Endothelial cell of umbilical vein (primary cell): Measurements from ENCODE around the gene GEMIN4. TPM values are rescaled to one million over a fixed set of nuclear protein-coding genes. Genes with fewer than 3 reads are reported as not detected.

Experiments
- BruUV-seq: library from RNA; stranded (reverse); fragments of 400-500 nt; replicated peaks from 2 replicates; lab custom pipeline; 2021; lab: Mats Ljungman, UMichigan
- CTCF ChIA-PET: fragments of 300-600, 350-600 bp; sonication (Branson Sonifier 250); formaldehyde crosslinking; loops from one replicate; lab custom pipeline; 2021; ENCODE audit warnings: antibody characterized with exemption, inconsistent platforms; lab: Charles Lee
- POLR2A ChIA-PET: fragments of 300-600, 350-600 bp; sonication (Branson Sonifier 250); formaldehyde crosslinking; loops from one replicate; lab custom pipeline; 2021; ENCODE audit warnings: antibody characterized with exemption, inconsistent platforms; lab: Charles Lee
- DNase-seq: peaks from one replicate; pipeline ENCODE4 v3.0.0-alpha.2; 2011; ENCODE audit warnings: low read depth, low spot score
- FAIRE-seq: peaks from 2 replicates; lab custom pipeline; 2011; peaks lifted over from hg19 to GRCh38; lab: Jason Lieb, UNC
- H2AFZ ChIP-seq: 2 replicates; pipeline ENCODE4 v1.6.0; 2012; ENCODE audit warnings: low read depth, low read length, control low read depth, inconsistent platforms
- H3K27ac ChIP-seq: 2 replicates; pipeline ENCODE4 v1.5.1; 2011; ENCODE audit warnings: low read depth, mild to moderate bottlenecking, control low read depth, low read length, moderate library complexity; ENCODE audit not compliant: insufficient read depth
- H3K27me3 ChIP-seq, 2 experiments: 2 replicates each; pipeline versions ENCODE4 v1.6.0 to v1.6.1; 2011; ENCODE audit warnings: low read length in 2 of 2, mixed read lengths in 1 of 2; ENCODE audit not compliant: control insufficient read depth in 2 of 2, insufficient read depth in 2 of 2
- H3K36me3 ChIP-seq, 2 experiments: 2 replicates in 1 of 2; 3 replicates in 1 of 2; pipeline ENCODE4 v1.5.1; 2011; ENCODE audit warnings: low read length in 2 of 2, mild to moderate bottlenecking in 1 of 2, moderate library complexity in 1 of 2; ENCODE audit not compliant: control insufficient read depth in 2 of 2, insufficient read depth in 2 of 2; ENCODE audit errors: extremely low read depth in 1 of 2
- H3K4me1 ChIP-seq: 3 replicates; pipeline ENCODE4 v1.5.1; 2011; ENCODE audit warnings: mild to moderate bottlenecking, low read length; ENCODE audit not compliant: control insufficient read depth, insufficient read depth; ENCODE audit errors: extremely low read depth
- H3K4me2 ChIP-seq: 2 replicates; pipeline ENCODE4 v1.6.1; 2011; ENCODE audit warnings: low read length, control low read depth, mixed read lengths; ENCODE audit not compliant: insufficient read depth
- H3K4me3 ChIP-seq, 3 experiments: fragments of 200-600 bp in 1 of 3; sonication (generic), shearing (Covaris generic) in 1 of 3; replicated peaks in 1 of 3; 2 replicates each; pipeline ENCODE4 v1.5.1; 2011 to 2016; ENCODE audit warnings: control low read depth in 3 of 3, low read length in 3 of 3, mild to moderate bottlenecking in 2 of 3, inconsistent platforms in 1 of 3, low read depth in 1 of 3, moderate library complexity in 1 of 3; ENCODE audit not compliant: insufficient read depth in 1 of 3
- H3K79me2 ChIP-seq: 2 replicates; pipeline ENCODE4 v1.6.0; 2012; ENCODE audit warnings: low read length, inconsistent platforms; ENCODE audit not compliant: control insufficient read depth, insufficient read depth
- H3K9ac ChIP-seq: replicated peaks from 2 replicates; pipeline ENCODE3; 2011; ENCODE audit warnings: low read length, control low read depth; ENCODE audit not compliant: insufficient read depth; ENCODE audit errors: extremely low read depth
- H3K9me1 ChIP-seq: replicated peaks from 3 replicates; pipeline ENCODE4 v1.6.0; 2011; ENCODE audit warnings: mild to moderate bottlenecking, low read length; ENCODE audit not compliant: control insufficient read depth, insufficient read depth; ENCODE audit errors: extremely low read depth
- H3K9me3 ChIP-seq: replicated peaks from 2 replicates; pipeline ENCODE4 v1.5.1; 2012; ENCODE audit warnings: low read length, inconsistent platforms; ENCODE audit not compliant: control insufficient read depth, insufficient read depth
- H4K20me1 ChIP-seq: replicated peaks from 2 replicates; pipeline ENCODE3; 2011; ENCODE audit warnings: mild to moderate bottlenecking, low read length; ENCODE audit not compliant: control insufficient read depth, insufficient read depth; ENCODE audit errors: extremely low read depth
- EZH2 ChIP-seq: IDR thresholded peaks from 2 replicates; pipeline ENCODE4 v1.6.1; 2012; ENCODE audit warnings: borderline replicate concordance, low read depth, mild to moderate bottlenecking, moderate library complexity, low read length, inconsistent platforms; ENCODE audit not compliant: severe bottlenecking
- FOS ChIP-seq: IDR thresholded peaks from 2 replicates; pipeline ENCODE4 v1.6.1; 2011; ENCODE audit warnings: mild to moderate bottlenecking, low read length, moderate library complexity, borderline replicate concordance; ENCODE audit not compliant: insufficient read depth
- GATA2 ChIP-seq: IDR thresholded peaks from 2 replicates; pipeline ENCODE4 v1.7.0; 2011; ENCODE audit warnings: low read depth, mild to moderate bottlenecking, moderate library complexity, mixed read lengths, low read length; ENCODE audit not compliant: insufficient read length, insufficient read depth
- JUN ChIP-seq: IDR thresholded peaks from 2 replicates; pipeline ENCODE4 v1.6.1; 2011; ENCODE audit warnings: borderline replicate concordance, low read depth; ENCODE audit not compliant: insufficient read length, insufficient read depth
- MYC ChIP-seq: IDR thresholded peaks from one replicate; pipeline ENCODE4 v1.6.1; 2011; ENCODE audit warnings: mild to moderate bottlenecking, low read depth, low read length
- POLR2A ChIP-seq: IDR thresholded peaks from 2 replicates; pipeline ENCODE4 v1.6.1; 2012; ENCODE audit warnings: low read depth, mild to moderate bottlenecking, control low read depth, low read length
- POLR2AphosphoS5 ChIP-seq: IDR thresholded peaks from 2 replicates; pipeline ENCODE4 v1.6.1; 2012; ENCODE audit warnings: low read depth, mild to moderate bottlenecking, control low read depth, low read length, moderate library complexity; ENCODE audit not compliant: insufficient read depth
- dilution Hi-C: fragments of 300-500 bp; cut with MboI; formaldehyde crosslinking; loops from one replicate; pipeline ENCODE4 v1.15.0; 2019; ENCODE audit warnings: low sequenced_read_pairs; ENCODE audit not compliant: extremely low pct_ligation_motif_present
- intact Hi-C: fragments of 100-400 bp; cut with micrococcal nuclease; formaldehyde crosslinking; loops from one replicate; pipeline ENCODE4 v1.10.0; 2022
- polyA plus RNA-seq, 4 experiments: library from polyadenylated mRNA; depleted of rRNA in 3 of 4; stranded (reverse) in 3 of 4; unstranded in 1 of 4; fragments of >200 nt; gene quantifications; 2 replicates each; pipeline versions ENCODE4 v1.2.1 to v1.2.3, GENCODE V29; 2011 to 2012; ENCODE audit warnings: missing spikeins in 1 of 4
- total RNA-seq: library from RNA; stranded (reverse); gene quantifications from 2 replicates; pipeline ENCODE4 v1.2.3, GENCODE V29; 2021
- TF ChIP-seq, protein P1 (sequence below), 2 donors: IDR thresholded peaks; 1 replicate in 1 of 2; 2 replicates in 1 of 2; pipeline ENCODE4 v1.5.1; 2011; ENCODE audit warnings: low read length in 2 of 2, mild to moderate bottlenecking in 2 of 2, moderate library complexity in 2 of 2, control low read depth in 1 of 2, inconsistent platforms in 1 of 2, low read depth in 1 of 2; ENCODE audit not compliant: insufficient read depth in 1 of 2; ENCODE audit errors: extremely low read depth in 1 of 2
- TF ChIP-seq, protein P2 (sequence below): IDR thresholded peaks from 2 replicates; pipeline ENCODE4 v1.6.1; 2011; ENCODE audit not compliant: insufficient read depth, insufficient read length

GEMIN4 gene
- total and polyA plus RNA-seq, 2 donors (not counting 3 experiments of a cell fraction or from before 2014, with no cell fraction given), result 23.5 to 29.9 TPM

DNA sequence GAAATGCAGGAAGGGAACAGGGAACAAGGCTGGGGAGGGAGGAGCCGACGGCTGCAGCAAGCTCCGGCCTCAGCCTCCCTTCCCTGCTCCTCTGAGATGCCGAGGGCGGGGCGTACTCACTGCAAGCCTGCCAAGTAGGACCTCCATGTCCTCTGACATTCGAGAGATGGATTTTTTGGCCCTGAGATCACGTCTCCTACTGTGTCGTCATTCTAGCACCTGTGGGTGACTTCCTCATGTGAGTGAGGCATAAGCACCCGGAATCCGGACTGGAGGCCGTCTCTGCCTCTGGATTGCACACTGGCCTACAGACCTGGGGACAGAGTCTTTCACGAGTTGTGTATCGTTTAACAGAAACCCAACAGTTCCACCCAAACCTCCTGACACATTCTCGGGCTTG is 44.5 kb upstream of the GEMIN4 start:
- FAIRE-seq, result no peak
- Histone ChIP-seq H3K36me3 (peaks cover 3 to 11% of the 10 kb centered on the region in 2 experiments), H3K9me1 (no peaks in the 10 kb centered on the region), H3K27me3 (no peaks in the 10 kb centered on the region), H3K9me3 (no peaks in the 10 kb centered on the region), H3K79me2 (no peaks in the 10 kb centered on the region), H3K9ac (no peak overlapping the region), H4K20me1 (no peaks in the 10 kb centered on the region), H3K4me3 (no peak overlapping the region), H3K4me2 (no peak overlapping the region), H3K27ac (no peak overlapping the region), H2AFZ (no peak overlapping the region), H3K4me1 (peaks cover 10% of the 10 kb centered on the region)
- BruUV-seq, result no TSS peak
- ChIA-PET CTCF (interaction anchor here (0.6 to 15.3 kb wide), 7 partner anchors 50 to 364 kb away, joined by 3 to 341 read pairs (median 5); partner anchors contain the start of gene NXN), POLR2A (no interaction called here)
- TF ChIP-seq, protein P1, sequence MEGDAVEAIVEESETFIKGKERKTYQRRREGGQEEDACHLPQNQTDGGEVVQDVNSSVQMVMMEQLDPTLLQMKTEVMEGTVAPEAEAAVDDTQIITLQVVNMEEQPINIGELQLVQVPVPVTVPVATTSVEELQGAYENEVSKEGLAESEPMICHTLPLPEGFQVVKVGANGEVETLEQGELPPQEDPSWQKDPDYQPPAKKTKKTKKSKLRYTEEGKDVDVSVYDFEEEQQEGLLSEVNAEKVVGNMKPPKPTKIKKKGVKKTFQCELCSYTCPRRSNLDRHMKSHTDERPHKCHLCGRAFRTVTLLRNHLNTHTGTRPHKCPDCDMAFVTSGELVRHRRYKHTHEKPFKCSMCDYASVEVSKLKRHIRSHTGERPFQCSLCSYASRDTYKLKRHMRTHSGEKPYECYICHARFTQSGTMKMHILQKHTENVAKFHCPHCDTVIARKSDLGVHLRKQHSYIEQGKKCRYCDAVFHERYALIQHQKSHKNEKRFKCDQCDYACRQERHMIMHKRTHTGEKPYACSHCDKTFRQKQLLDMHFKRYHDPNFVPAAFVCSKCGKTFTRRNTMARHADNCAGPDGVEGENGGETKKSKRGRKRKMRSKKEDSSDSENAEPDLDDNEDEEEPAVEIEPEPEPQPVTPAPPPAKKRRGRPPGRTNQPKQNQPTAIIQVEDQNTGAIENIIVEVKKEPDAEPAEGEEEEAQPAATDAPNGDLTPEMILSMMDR (IDR thresholded peaks at IDR 0.05; ENCODE audit: extremely low read depth in 1 of 2, insufficient read depth in 1 of 2, low read depth in 1 of 2, low read length in 2 of 2), result no peak
- TF ChIP-seq JUN (no peak), GATA2 (no peak), POLR2AphosphoS5 (no peak), MYC (no peak), FOS (no peak), EZH2 (no peak), POLR2A (no peak)
- TF ChIP-seq, protein P2, sequence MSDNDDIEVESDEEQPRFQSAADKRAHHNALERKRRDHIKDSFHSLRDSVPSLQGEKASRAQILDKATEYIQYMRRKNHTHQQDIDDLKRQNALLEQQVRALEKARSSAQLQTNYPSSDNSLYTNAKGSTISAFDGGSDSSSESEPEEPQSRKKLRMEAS, result no peak
- intact Hi-C loops (no loop called here), dilution Hi-C loops (loop anchor here (25.0 kb wide), 1 partner anchor 191 kb away; the partner anchor contains the start of genes NXN and TIMM22)
- no peak for DNase-seq
